ENCODE measurements around the gene MYPN.

MYPN gene

GRCh38 chr10:68251151-68251550 lies 141.9 kb downstream of the MYPN start:
- H3K36me3 Mint-ChIP-seq, result no peaks in the 10 kb centered on the region
- no peak for ATAC-seq (ENCODE audit: low read depth)

GRCh38 chr10:68251625-68252495 lies 142.6 kb downstream of the MYPN start:
- Mint-ChIP-seq H3K27me3 (peaks cover 5% of the 10 kb centered on the region), H3K4me3 (no peak overlapping the region), H3K36me3 (no peaks in the 10 kb centered on the region), H3K9me3 (no peaks in the 10 kb centered on the region), H3K27ac (no peak overlapping the region), H3K4me1 (peaks cover 5% of the 10 kb centered on the region)
- no peak for DNase-seq (ENCODE audit: low spot score in 2 of 2)
- no peak for ATAC-seq (ENCODE audit: low read depth)

More at GRCh38 chr10:68251151-68251550, 141.9 kb downstream of the MYPN start:
- DNase-seq (ENCODE audit: low spot score in 2 of 2), result no peak
- no peak overlapping the region for H3K27ac Mint-ChIP-seq
- H3K4me1 Mint-ChIP-seq, result peaks cover 5% of the 10 kb centered on the region
- H3K27me3 Mint-ChIP-seq, result peaks cover 2% of the 10 kb centered on the region
- no peak overlapping the region for H3K4me3 Mint-ChIP-seq
- H3K9me3 Mint-ChIP-seq, result no peaks in the 10 kb centered on the region

GRCh38 chr10:68253346-68253745 lies 144.1 kb downstream of the MYPN start:
- no peaks in the 10 kb centered on the region for H3K9me3 Mint-ChIP-seq
- H3K36me3 Mint-ChIP-seq, result no peaks in the 10 kb centered on the region
- peaks cover 9% of the 10 kb centered on the region for H3K27me3 Mint-ChIP-seq
- no peak overlapping the region for H3K4me3 Mint-ChIP-seq
- DNase-seq (ENCODE audit: low spot score in 2 of 2), result no peak
- ATAC-seq (ENCODE audit: low read depth), result no peak
- H3K27ac Mint-ChIP-seq, result no peak overlapping the region
- peaks cover 5% of the 10 kb centered on the region for H3K4me1 Mint-ChIP-seq

- DNase-seq (ENCODE audit: low spot score in 2 of 2) (no peak), ATAC-seq (ENCODE audit: low read depth) (no peak)
- Mint-ChIP-seq H3K4me3 (no peak overlapping the region), H3K27me3 (peaks cover 9% of the 10 kb centered on the region), H3K4me1 (no peaks in the 10 kb centered on the region), H3K36me3 (peaks cover 2% of the 10 kb centered on the region), H3K27ac (no peak overlapping the region), H3K9me3 (peaks cover 2% of the 10 kb centered on the region)
Measured at GRCh38 chr10:68261132-68261856, 152.0 kb downstream of the MYPN start.
